SK-N-MC (cell line): ENCODE results near the gene UST.

Experiments
- DNase-seq: peaks from one replicate; pipeline ENCODE4 v3.0.0-alpha.2; 2011; ENCODE audit warnings: low read depth, low spot score
- H3K27ac ChIP-seq: fragments of 200-600 bp; sonication (generic); 2 replicates; pipeline ENCODE4 v1.5.1; 2016; ENCODE audit warnings: mixed run types
- H3K36me3 ChIP-seq: fragments of 200-600 bp; sonication (generic); 2 replicates; pipeline ENCODE4 v1.6.1; 2017; ENCODE audit warnings: antibody characterized with exemption, low read length, mixed read lengths; ENCODE audit not compliant: insufficient read depth
- H3K4me3 ChIP-seq: fragments of 200-600 bp; sonication (generic); 2 replicates; pipeline ENCODE4 v1.5.1; 2016
- H3K9ac ChIP-seq: fragments of 200-600 bp; sonication (generic); 2 replicates; pipeline ENCODE4 v1.8.0; 2017; ENCODE audit warnings: mixed run types, mixed read lengths; ENCODE audit not compliant: insufficient read length
- H3K9me3 ChIP-seq: fragments of 200-600 bp; sonication (generic); 2 replicates; pipeline ENCODE4 v1.6.1; 2017; ENCODE audit warnings: low read depth, mild to moderate bottlenecking, antibody characterized with exemption, low read length, moderate library complexity, mixed read lengths
- EZH2 ChIP-seq: fragments of 200-600 bp; sonication (generic); IDR thresholded peaks from one replicate; pipeline ENCODE4 v1.6.1; 2017; ENCODE audit warnings: antibody characterized with exemption
- FOXP2 ChIP-seq: optimal IDR thresholded peaks from 2 replicates; pipeline ENCODE3; 2011; ENCODE audit warnings: mild to moderate bottlenecking, moderate library complexity; ENCODE audit not compliant: insufficient read depth; ENCODE audit errors: extremely low read length, control extremely low read depth
- POLR2AphosphoS5 ChIP-seq: IDR thresholded peaks from 2 replicates; pipeline ENCODE4 v1.6.1; 2012; ENCODE audit warnings: mild to moderate bottlenecking, low read depth, low read length, borderline replicate concordance

Gene UST

DNA sequence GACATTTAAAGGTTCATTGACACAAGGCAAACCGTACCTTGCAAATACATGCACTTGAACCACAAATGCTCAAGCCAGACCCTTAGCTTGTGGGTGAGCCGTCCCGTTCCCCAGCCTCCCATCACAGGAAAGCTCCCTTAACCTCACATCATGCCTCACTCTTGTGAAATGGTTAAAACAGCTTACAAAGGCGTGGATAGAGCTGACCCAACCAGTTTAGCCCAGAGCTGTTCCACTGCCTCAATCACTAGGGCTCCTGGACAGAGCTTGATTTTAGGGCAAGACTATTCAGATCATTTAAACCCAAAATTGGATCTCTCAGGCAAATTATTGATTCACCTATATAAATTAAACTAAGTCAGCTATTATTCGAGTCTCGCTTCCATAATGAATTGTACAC lies 341.1 kb downstream of the UST start:
- no peak for DNase-seq
- H3K9ac ChIP-seq: no peak overlapping the region
- no peaks in the 10 kb centered on the region for H3K9me3 ChIP-seq
- H3K27ac ChIP-seq: no peak overlapping the region
- H3K4me3 ChIP-seq: no peak overlapping the region
- no peaks in the 10 kb centered on the region for H3K36me3 ChIP-seq
- TF ChIP-seq POLR2AphosphoS5 (no peak), EZH2 (no peak), FOXP2 (no peak)

DNA sequence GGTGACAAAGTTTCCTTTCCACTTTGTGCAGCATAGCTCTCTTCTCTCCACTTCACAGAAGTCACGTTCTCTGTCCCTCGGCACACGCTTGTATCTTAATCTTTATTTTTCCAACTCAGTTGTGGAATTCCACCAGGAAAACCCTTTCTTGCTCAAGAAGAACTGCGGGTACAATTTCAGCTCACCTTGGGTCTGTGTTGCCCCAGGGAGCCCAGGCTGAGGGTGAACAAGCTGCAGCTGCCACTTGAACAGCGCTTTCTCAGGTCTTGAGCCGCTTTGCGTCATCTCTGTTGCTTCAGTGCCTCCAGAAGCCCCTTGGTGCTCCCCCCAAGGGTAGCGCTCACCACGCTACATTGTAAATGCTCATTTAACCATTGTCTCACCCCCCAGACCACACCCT lies 341.5 kb downstream of the UST start:
- Histone ChIP-seq H3K4me3 (no peak overlapping the region), H3K36me3 (no peaks in the 10 kb centered on the region), H3K9ac (no peak overlapping the region), H3K27ac (no peak overlapping the region), H3K9me3 (no peaks in the 10 kb centered on the region)
- DNase-seq: no peak
- TF ChIP-seq POLR2AphosphoS5 (no peak), EZH2 (no peak), FOXP2 (no peak)

DNA sequence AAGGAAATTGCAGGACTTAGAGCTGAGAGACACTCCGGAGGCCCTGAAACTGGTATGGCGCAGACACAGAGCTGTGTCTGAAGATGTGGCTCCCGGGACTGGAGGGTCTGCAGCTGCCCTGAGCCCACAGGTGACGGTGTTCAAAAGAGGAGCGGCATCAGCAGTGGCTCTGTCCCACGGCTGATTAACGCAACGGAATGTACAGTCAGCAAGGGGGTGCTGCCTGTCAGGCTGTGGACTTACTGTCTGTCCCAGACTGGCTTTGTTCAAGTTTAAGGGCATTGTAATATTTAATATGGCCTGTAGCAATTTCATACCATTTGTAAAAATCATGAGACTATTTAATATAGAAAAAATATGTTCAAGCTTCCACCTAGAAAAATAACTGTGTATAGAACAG lies 342.7 kb downstream of the UST start:
- no peak for TF ChIP-seq EZH2
- TF ChIP-seq FOXP2: no peak
- no peak for TF ChIP-seq POLR2AphosphoS5
- Histone ChIP-seq H3K36me3 (no peaks in the 10 kb centered on the region), H3K4me3 (no peak overlapping the region), H3K9me3 (no peaks in the 10 kb centered on the region), H3K9ac (no peak overlapping the region), H3K27ac (no peak overlapping the region)
- no peak for DNase-seq

DNA sequence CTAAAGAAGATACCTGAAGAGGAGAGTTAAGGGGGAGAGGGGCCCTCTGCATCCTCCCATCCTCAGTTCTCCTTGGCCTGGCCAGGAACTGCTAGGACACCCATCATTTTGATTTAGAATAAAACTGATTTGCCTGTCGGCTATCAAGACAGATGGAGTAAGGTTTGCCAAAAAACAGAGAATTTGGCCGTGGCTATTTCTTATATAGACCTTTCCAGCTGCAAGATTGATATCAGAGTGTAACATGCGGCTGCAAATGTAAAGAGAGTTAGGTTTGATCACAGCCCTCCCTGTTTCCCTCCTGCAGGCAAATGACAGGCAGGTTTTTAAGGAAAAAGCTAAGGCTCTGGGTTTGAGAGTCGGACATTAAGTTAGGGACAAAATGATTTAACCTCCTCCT lies 344.1 kb downstream of the UST start:
- DNase-seq: no peak
- Histone ChIP-seq H3K27ac (no peak overlapping the region), H3K36me3 (no peaks in the 10 kb centered on the region), H3K4me3 (no peak overlapping the region), H3K9ac (no peak overlapping the region), H3K9me3 (no peaks in the 10 kb centered on the region)
- no peak for TF ChIP-seq EZH2
- no peak for TF ChIP-seq FOXP2
- no peak for TF ChIP-seq POLR2AphosphoS5

DNA sequence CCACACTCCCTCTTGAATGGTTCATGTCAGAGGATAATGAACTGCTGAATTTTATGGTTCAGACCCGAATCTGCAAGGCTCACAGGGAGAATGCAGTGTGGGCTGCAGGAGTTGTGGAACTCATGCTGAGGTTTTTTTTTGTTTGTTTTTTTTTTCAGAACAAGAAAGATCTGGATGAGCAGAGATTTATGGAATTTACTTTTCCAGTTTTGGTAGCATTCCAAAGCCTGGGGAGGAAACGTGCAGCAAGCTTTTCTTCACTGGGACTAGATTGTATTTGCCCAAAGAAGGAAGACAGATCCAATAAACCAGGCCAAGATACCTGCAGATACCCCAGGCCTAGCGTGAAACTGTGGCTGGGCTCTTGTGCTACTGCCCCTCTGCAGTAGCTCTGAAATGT lies 346.8 kb downstream of the UST start:
- Histone ChIP-seq H3K36me3 (no peaks in the 10 kb centered on the region), H3K9me3 (peaks cover 3% of the 10 kb centered on the region; the same call in 1 of the 2 replicates), H3K27ac (no peak overlapping the region), H3K9ac (no peak overlapping the region), H3K4me3 (no peak overlapping the region)
- TF ChIP-seq EZH2 (no peak), FOXP2 (no peak), POLR2AphosphoS5 (no peak)
- DNase-seq: no peak

DNA sequence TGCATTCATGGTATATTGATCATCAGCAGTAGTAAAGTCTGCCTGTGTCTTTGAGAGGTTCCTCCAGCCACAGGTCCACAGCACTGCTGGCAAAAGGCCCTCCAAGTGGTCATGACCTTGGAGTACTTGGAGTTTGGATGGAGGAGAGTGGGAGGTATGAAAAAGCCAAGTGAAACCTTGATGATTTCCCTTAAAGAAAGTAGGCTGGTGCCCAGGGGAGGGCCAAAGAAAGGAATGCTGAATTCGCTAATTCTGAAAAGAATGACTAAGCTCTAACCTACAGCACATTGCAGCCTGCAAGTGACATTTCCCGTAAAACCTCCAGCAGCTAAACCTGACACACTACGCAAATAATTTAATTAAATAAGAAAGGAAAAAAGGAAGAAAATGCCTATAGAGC lies 347.3 kb downstream of the UST start:
- Histone ChIP-seq H3K36me3 (no peaks in the 10 kb centered on the region), H3K9me3 (peaks cover 3% of the 10 kb centered on the region; the same call in 1 of the 2 replicates), H3K9ac (no peak overlapping the region), H3K27ac (no peak overlapping the region), H3K4me3 (no peak overlapping the region)
- TF ChIP-seq POLR2AphosphoS5: no peak
- no peak for TF ChIP-seq FOXP2
- TF ChIP-seq EZH2: no peak
- DNase-seq: no peak

DNA sequence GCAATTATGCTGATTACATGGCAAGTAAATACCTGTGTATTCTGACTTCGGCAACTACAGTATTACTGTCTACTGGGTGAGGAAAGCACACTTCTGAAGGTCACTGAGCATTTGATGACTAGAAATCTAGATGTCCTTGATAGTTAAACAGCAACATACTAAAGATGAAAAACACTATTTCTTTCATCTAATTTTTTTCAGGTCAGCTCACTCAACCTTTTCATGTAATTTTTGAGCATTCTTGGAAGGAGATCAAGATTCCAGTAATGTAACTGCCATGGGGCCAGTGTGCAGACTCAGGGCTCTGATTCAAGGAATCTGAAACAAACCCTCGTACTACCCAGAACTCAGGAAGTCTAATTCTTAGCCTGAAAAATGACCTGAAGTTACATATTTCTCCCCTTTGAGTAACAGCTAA lies 348.1 kb downstream of the UST start:
- no peaks in the 10 kb centered on the region for H3K36me3 ChIP-seq
- peaks cover 3% of the 10 kb centered on the region; the same call in 1 of the 2 replicates for H3K9me3 ChIP-seq
- no peak overlapping the region for H3K9ac ChIP-seq
- TF ChIP-seq POLR2AphosphoS5: no peak
- TF ChIP-seq EZH2: no peak
- no peak for TF ChIP-seq FOXP2
- no peak overlapping the region for H3K4me3 ChIP-seq
- no peak overlapping the region for H3K27ac ChIP-seq
- no peak for DNase-seq

DNA sequence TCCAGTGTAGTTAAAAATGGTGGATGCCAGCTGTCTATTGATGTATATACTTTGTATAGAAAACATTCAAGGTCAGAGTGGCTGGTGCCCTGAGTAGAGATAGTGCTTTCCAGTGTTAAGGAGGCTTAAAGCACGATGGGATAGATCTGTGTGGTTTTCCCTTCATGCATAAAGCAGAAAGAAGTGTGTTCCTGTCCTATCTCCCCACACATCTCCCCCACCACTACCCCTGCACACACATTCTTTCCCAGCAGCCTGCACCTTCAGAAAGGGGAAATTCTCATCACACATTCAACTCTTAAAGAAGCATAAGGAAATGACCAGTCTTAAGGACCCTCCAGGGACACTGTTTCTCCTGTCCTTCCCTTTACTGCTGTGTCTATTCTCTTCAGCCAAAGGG lies 349.0 kb downstream of the UST start:
- TF ChIP-seq FOXP2 (no peak), POLR2AphosphoS5 (no peak), EZH2 (no peak)
- H3K27ac ChIP-seq: no peak overlapping the region
- peaks cover 3% of the 10 kb centered on the region; the same call in 1 of the 2 replicates for H3K9me3 ChIP-seq
- H3K36me3 ChIP-seq: no peaks in the 10 kb centered on the region
- no peak overlapping the region for H3K9ac ChIP-seq
- no peak overlapping the region for H3K4me3 ChIP-seq
- no peak for DNase-seq

DNA sequence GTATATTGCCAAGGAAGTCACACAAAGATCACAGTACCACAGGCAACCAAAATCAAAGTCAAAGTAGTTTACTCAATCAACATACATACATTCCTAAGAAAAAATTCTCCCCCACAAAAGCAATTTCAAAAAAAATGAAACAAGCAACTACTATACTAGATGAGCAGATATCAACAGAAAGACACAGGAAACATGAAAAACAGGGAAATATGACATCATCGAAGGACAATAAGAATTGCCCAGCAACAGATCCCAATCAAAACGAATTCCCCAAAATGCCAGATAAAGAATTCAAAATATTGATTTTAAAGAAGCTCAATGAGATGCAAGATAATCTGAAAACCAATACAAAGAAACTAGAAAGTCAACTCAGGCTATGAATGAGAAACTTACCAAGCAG lies 351.0 kb downstream of the UST start:
- peaks cover 3% of the 10 kb centered on the region; the same call in 1 of the 2 replicates for H3K9me3 ChIP-seq
- no peaks in the 10 kb centered on the region for H3K36me3 ChIP-seq
- no peak for TF ChIP-seq POLR2AphosphoS5
- no peak for DNase-seq
- no peak overlapping the region for H3K9ac ChIP-seq
- no peak overlapping the region for H3K27ac ChIP-seq
- no peak overlapping the region for H3K4me3 ChIP-seq
